ENCODE results near the gene GHRHR.

GRCh38 chr7:30994206-30995100 is 30.7 kb downstream of the GHRHR start:
- no peak for TF ChIP-seq EZH2 (IDR thresholded peaks at IDR 0.05; ENCODE audit: low read depth)
- no peak for TF ChIP-seq CTCF (conservative IDR thresholded peaks at IDR 0.05)

Measured in PC-9 (cell line).